ENCODE measurements around the gene SERPINA10. TPM values are rescaled to one million over a fixed set of nuclear protein-coding genes. Genes with fewer than 3 reads are reported as not detected.
A peak's percentile ranks its signal among the peaks of the same experiment; 100 is the strongest.

The SERPINA10 gene
- total RNA-seq, 1 donor from 2014 or later = not detected

GRCh38 chr14:94338023-94338422, 45.0 kb upstream of the SERPINA10 start:
- Mint-ChIP-seq H3K4me1 (ENCODE audit: unreplicated experiment) (peaks cover 11% of the 10 kb centered on the region), H3K4me3 (ENCODE audit: unreplicated experiment) (no peak overlapping the region), H3K9me3 (ENCODE audit: unreplicated experiment) (no peaks in the 10 kb centered on the region)

GRCh38 chr14:94337274-94337673, 44.2 kb upstream of the SERPINA10 start:
- Mint-ChIP-seq H3K4me1 (ENCODE audit: unreplicated experiment) (peaks cover 8% of the 10 kb centered on the region), H3K36me3 (ENCODE audit: unreplicated experiment) (no peaks in the 10 kb centered on the region), H3K9me3 (ENCODE audit: unreplicated experiment) (no peaks in the 10 kb centered on the region), H3K4me3 (ENCODE audit: unreplicated experiment) (no peak overlapping the region), H3K27ac (ENCODE audit: unreplicated experiment) (no peak overlapping the region), H3K27me3 (ENCODE audit: unreplicated experiment) (peaks cover 6% of the 10 kb centered on the region)
- no peak for DNase-seq (ENCODE audit: extremely low spot score, unreplicated experiment)
- TF ChIP-seq CTCF (IDR thresholded peaks at IDR 0.05) = no peak

More at GRCh38 chr14:94338023-94338422, 45.0 kb upstream of the SERPINA10 start:
- no peak for DNase-seq (ENCODE audit: extremely low spot score, unreplicated experiment)
- Mint-ChIP-seq H3K27me3 (ENCODE audit: unreplicated experiment) (peaks cover 6% of the 10 kb centered on the region), H3K36me3 (ENCODE audit: unreplicated experiment) (no peaks in the 10 kb centered on the region), H3K27ac (ENCODE audit: unreplicated experiment) (no peak overlapping the region)
- no peak for TF ChIP-seq CTCF (IDR thresholded peaks at IDR 0.05)

- no peaks in the 10 kb centered on the region for H3K36me3 Mint-ChIP-seq (ENCODE audit: unreplicated experiment)
- no peak for TF ChIP-seq CTCF (IDR thresholded peaks at IDR 0.05)
- H3K4me3 Mint-ChIP-seq (ENCODE audit: unreplicated experiment) = no peak overlapping the region
- H3K9me3 Mint-ChIP-seq (ENCODE audit: unreplicated experiment) = no peaks in the 10 kb centered on the region
- no peaks in the 10 kb centered on the region for H3K4me1 Mint-ChIP-seq (ENCODE audit: unreplicated experiment)
- no peak for DNase-seq (ENCODE audit: extremely low spot score, unreplicated experiment)
- H3K27me3 Mint-ChIP-seq (ENCODE audit: unreplicated experiment) = peaks cover 6% of the 10 kb centered on the region
- no peak overlapping the region for H3K27ac Mint-ChIP-seq (ENCODE audit: unreplicated experiment)
Observed at GRCh38 chr14:94334872-94335271, 41.8 kb upstream of the SERPINA10 start.

GRCh38 chr14:94332587-94332986, 39.5 kb upstream of the SERPINA10 start:
- Mint-ChIP-seq H3K27ac (ENCODE audit: unreplicated experiment) (no peak overlapping the region), H3K36me3 (ENCODE audit: unreplicated experiment) (no peaks in the 10 kb centered on the region), H3K9me3 (ENCODE audit: unreplicated experiment) (no peaks in the 10 kb centered on the region), H3K4me1 (ENCODE audit: unreplicated experiment) (no peaks in the 10 kb centered on the region), H3K27me3 (ENCODE audit: unreplicated experiment) (peaks cover 6% of the 10 kb centered on the region), H3K4me3 (ENCODE audit: unreplicated experiment) (no peak overlapping the region)
- DNase-seq (ENCODE audit: extremely low spot score, unreplicated experiment) = no peak
- TF ChIP-seq CTCF (IDR thresholded peaks at IDR 0.05) = no peak

- no peak for TF ChIP-seq CTCF (IDR thresholded peaks at IDR 0.05)
- Mint-ChIP-seq H3K36me3 (ENCODE audit: unreplicated experiment) (no peaks in the 10 kb centered on the region), H3K27me3 (ENCODE audit: unreplicated experiment) (peaks cover 6% of the 10 kb centered on the region), H3K4me1 (ENCODE audit: unreplicated experiment) (no peaks in the 10 kb centered on the region), H3K4me3 (ENCODE audit: unreplicated experiment) (no peak overlapping the region), H3K27ac (ENCODE audit: unreplicated experiment) (no peak overlapping the region), H3K9me3 (ENCODE audit: unreplicated experiment) (no peaks in the 10 kb centered on the region)
- peak; percentile 66 for DNase-seq (ENCODE audit: extremely low spot score, unreplicated experiment)
Observed at GRCh38 chr14:94332063-94332583, 39.1 kb upstream of the SERPINA10 start.
